Caco-2 (cell line): ENCODE measurements around the gene MRPL12. TPM values are rescaled to one million over a fixed set of nuclear protein-coding genes. Genes with fewer than 3 reads are reported as not detected.

Source experiments
- BruUV-seq: library from RNA; stranded (reverse); fragments of 400-500 nt; replicated peaks from 2 replicates; lab custom pipeline; 2021; lab: Mats Ljungman, UMichigan
- CTCF ChIA-PET: fragments of 300-600 bp; sonication (Branson Sonifier 250); formaldehyde crosslinking; loops from one replicate; lab custom pipeline; 2022; ENCODE audit warnings: antibody characterized with exemption; lab: Charles Lee
- POLR2A ChIA-PET: fragments of 300-600 bp; sonication (Branson Sonifier 250); formaldehyde crosslinking; loops from one replicate; lab custom pipeline; 2022; ENCODE audit warnings: antibody characterized with exemption; lab: Charles Lee
- DNase-seq, 2 experiments: peaks; one replicate each; pipeline versions ENCODE4 v3.0.0 to v3.0.0-alpha.2; 2020 to 2022
- H3K27me3 ChIP-seq: replicated peaks from 2 replicates; pipeline ENCODE4 v1.6.0; 2011; ENCODE audit warnings: low read length; ENCODE audit not compliant: control insufficient read depth, insufficient read depth
- H3K36me3 ChIP-seq: 2 replicates; pipeline ENCODE4 v1.5.1; 2011; ENCODE audit warnings: low read length; ENCODE audit not compliant: control insufficient read depth, insufficient read depth
- H3K4me1 ChIP-seq: fragments of 250-450 bp; sonication (Bioruptor Pico); 2 replicates; pipeline ENCODE4 v1.5.1; 2020; ENCODE audit warnings: mild to moderate bottlenecking
- H3K4me3 ChIP-seq: 2 replicates; pipeline ENCODE4 v1.5.1; 2011; ENCODE audit warnings: low read depth, mild to moderate bottlenecking, control low read depth, low read length
- H3K9me3 ChIP-seq: fragments of 250-450 bp; sonication (Bioruptor Pico); 2 replicates; pipeline ENCODE4 v1.5.1; 2020; ENCODE audit warnings: mild to moderate bottlenecking, moderate library complexity
- H3K27ac Mint-ChIP-seq: one replicate; pipeline ENCODE4 v1.8.0; 2022; ENCODE audit warnings: mixed read lengths; ENCODE audit not compliant: unreplicated experiment
- H3K27me3 Mint-ChIP-seq: one replicate; pipeline ENCODE4 v1.8.0; 2022; ENCODE audit warnings: mixed read lengths; ENCODE audit not compliant: insufficient read depth, unreplicated experiment
- H3K36me3 Mint-ChIP-seq: one replicate; pipeline ENCODE4 v1.8.0; 2022; ENCODE audit warnings: mild to moderate bottlenecking, mixed read lengths; ENCODE audit not compliant: insufficient read depth, unreplicated experiment
- H3K4me1 Mint-ChIP-seq: one replicate; pipeline ENCODE4 v1.8.0; 2022; ENCODE audit warnings: low read depth, mixed read lengths; ENCODE audit not compliant: unreplicated experiment
- H3K4me3 Mint-ChIP-seq: one replicate; pipeline ENCODE4 v1.8.0; 2022; ENCODE audit warnings: mild to moderate bottlenecking, moderate library complexity, mixed read lengths; ENCODE audit not compliant: unreplicated experiment
- H3K9me3 Mint-ChIP-seq: one replicate; pipeline ENCODE4 v1.8.0; 2022; ENCODE audit warnings: mixed read lengths; ENCODE audit not compliant: unreplicated experiment
- CTCF ChIP-seq, 2 experiments: fragments of 200-600 bp in 1 of 2; IDR thresholded peaks; 1 replicate in 1 of 2; 2 replicates in 1 of 2; pipeline versions ENCODE4 v1.5.1 to v1.8.0; 2011 to 2022; ENCODE audit warnings: antibody characterized with exemption in 1 of 2, control low read depth in 1 of 2, inconsistent platforms in 1 of 2, low read depth in 1 of 2, low read length in 1 of 2, mild to moderate bottlenecking in 1 of 2, moderate library complexity in 1 of 2; ENCODE audit not compliant: insufficient read depth in 1 of 2, severe bottlenecking in 1 of 2, unreplicated experiment in 1 of 2
- intact Hi-C: fragments of 100-400 bp; cut with micrococcal nuclease; formaldehyde crosslinking; loops from one replicate; pipeline ENCODE4 v1.10.0; 2022; ENCODE audit not compliant: unreplicated experiment
- total RNA-seq: library from RNA; stranded (reverse); gene quantifications from 2 replicates; pipeline ENCODE4 v1.2.3, GENCODE V29; 2022

The MRPL12 gene
- total RNA-seq, 1 experiment from 2014 or later, result 164 TPM

- H3K4me1 Mint-ChIP-seq, result no peaks in the 10 kb centered on the region
- POLR2A ChIA-PET, result no interaction called here
- intact Hi-C loops, result no loop called here
- H3K4me3 Mint-ChIP-seq, result no peak overlapping the region
- BruUV-seq, result no TSS peak
- no peak for DNase-seq
- H3K27ac Mint-ChIP-seq, result no peak overlapping the region
- H3K36me3 ChIP-seq, result peaks cover 7% of the 10 kb centered on the region
- no peaks in the 10 kb centered on the region for H3K27me3 ChIP-seq
- H3K9me3 ChIP-seq, result no peaks in the 10 kb centered on the region
- H3K9me3 Mint-ChIP-seq, result no peaks in the 10 kb centered on the region
- CTCF ChIA-PET, result no interaction called here
- TF ChIP-seq CTCF (IDR thresholded peaks at IDR 0.05; ENCODE audit: insufficient read depth in 1 of 2, low read depth in 1 of 2, low read length in 1 of 2, severe bottlenecking in 1 of 2, unreplicated experiment in 1 of 2), result no peak
- H3K27me3 Mint-ChIP-seq, result no peaks in the 10 kb centered on the region
- peaks cover 66% of the 10 kb centered on the region for H3K36me3 Mint-ChIP-seq
- 0 out of 2 replicates have a peak, but pooled peaks cover 6% of the 10 kb centered on the region for H3K4me1 ChIP-seq
- H3K4me3 ChIP-seq, result no peak overlapping the region
Observed at GRCh38 chr17:81688616-81689015, 14.6 kb upstream of the MRPL12 start.

GRCh38 chr17:81690066-81690465 is 13.1 kb upstream of the MRPL12 start:
- ChIA-PET POLR2A (no interaction called here), CTCF (interaction anchor here (0.5 kb wide), 1 partner anchor 83 kb away, joined by 3 read pairs; no protein-coding TSS in a partner anchor)
- Histone ChIP-seq H3K27me3 (no peaks in the 10 kb centered on the region), H3K36me3 (peaks cover 7% of the 10 kb centered on the region), H3K4me3 (no peak overlapping the region), H3K4me1 (0 out of 2 replicates have a peak, but pooled peaks cover 3% of the 10 kb centered on the region), H3K9me3 (no peaks in the 10 kb centered on the region)
- Mint-ChIP-seq H3K9me3 (no peaks in the 10 kb centered on the region), H3K27me3 (no peaks in the 10 kb centered on the region), H3K4me1 (no peaks in the 10 kb centered on the region), H3K4me3 (no peak overlapping the region), H3K27ac (peak overlapping the region; percentile 5), H3K36me3 (peaks cover 75% of the 10 kb centered on the region)
- intact Hi-C loops, result no loop called here
- DNase-seq, result no peak
- no peak for TF ChIP-seq CTCF (IDR thresholded peaks at IDR 0.05; ENCODE audit: insufficient read depth in 1 of 2, low read depth in 1 of 2, low read length in 1 of 2, severe bottlenecking in 1 of 2, unreplicated experiment in 1 of 2)
- BruUV-seq, result no TSS peak

- peaks cover 7% of the 10 kb centered on the region for H3K36me3 ChIP-seq
- H3K27me3 ChIP-seq, result no peaks in the 10 kb centered on the region
- no TSS peak for BruUV-seq
- H3K9me3 ChIP-seq, result no peaks in the 10 kb centered on the region
- intact Hi-C loops, result no loop called here
- Mint-ChIP-seq H3K27ac (no peak overlapping the region), H3K27me3 (no peaks in the 10 kb centered on the region), H3K36me3 (peaks cover 78% of the 10 kb centered on the region), H3K4me3 (no peak overlapping the region), H3K4me1 (no peaks in the 10 kb centered on the region), H3K9me3 (no peaks in the 10 kb centered on the region)
- ChIA-PET CTCF (no interaction called here), POLR2A (no interaction called here)
- H3K4me3 ChIP-seq, result no peak overlapping the region
- TF ChIP-seq CTCF (IDR thresholded peaks at IDR 0.05; ENCODE audit: insufficient read depth in 1 of 2, low read depth in 1 of 2, low read length in 1 of 2, severe bottlenecking in 1 of 2, unreplicated experiment in 1 of 2), result no peak
- no peaks in the 10 kb centered on the region for H3K4me1 ChIP-seq
- DNase-seq, result no peak
Observed at GRCh38 chr17:81690549-81690948, 12.6 kb upstream of the MRPL12 start.
